Activated T-helper 2 cell treated with anti-CD3 and anti-CD28 coated beads, Interferon-gamma antibody, Interleukin-2, Interleukin-4, amounts not matched to agents 10 μg/mL and 5 μg/mL and 100 μg/mL, durations not matched to agents 14 hours and 24 hours and 36 hours (primary cell): ENCODE data around the gene STAB1. TPM values are rescaled to one million over a fixed set of nuclear protein-coding genes. Genes with fewer than 3 reads are reported as not detected.

Source experiments
- DNase-seq: peaks from one replicate; pipeline ENCODE4 v3.0.0; 2021; ENCODE audit warnings: low spot score
- H3K27ac Mint-ChIP-seq: one replicate; pipeline ENCODE4 v1.8.0; 2021; ENCODE audit warnings: mixed read lengths
- H3K27me3 Mint-ChIP-seq: one replicate; pipeline ENCODE4 v1.8.0; 2021; ENCODE audit warnings: low read depth, mixed read lengths
- H3K36me3 Mint-ChIP-seq: one replicate; pipeline ENCODE4 v1.8.0; 2021; ENCODE audit warnings: low read depth, mixed read lengths
- H3K4me1 Mint-ChIP-seq: one replicate; pipeline ENCODE4 v1.8.0; 2021; ENCODE audit warnings: low read depth, mixed read lengths
- H3K4me3 Mint-ChIP-seq: one replicate; pipeline ENCODE4 v1.8.0; 2021; ENCODE audit warnings: low read depth, mild to moderate bottlenecking, moderate library complexity, mixed read lengths
- H3K9me3 Mint-ChIP-seq: one replicate; pipeline ENCODE4 v1.8.0; 2021; ENCODE audit warnings: mixed read lengths
- intact Hi-C: fragments of 100-400 bp; cut with micrococcal nuclease; formaldehyde crosslinking; loops from one replicate; pipeline ENCODE4 v1.15.1; 2023
- total RNA-seq: library from RNA; stranded (reverse); gene quantifications from 2 replicates; pipeline ENCODE4 v1.2.3, GENCODE V29; 2022

The STAB1 gene
- total RNA-seq, 1 donor from 2014 or later = 0.07 TPM

DNA sequence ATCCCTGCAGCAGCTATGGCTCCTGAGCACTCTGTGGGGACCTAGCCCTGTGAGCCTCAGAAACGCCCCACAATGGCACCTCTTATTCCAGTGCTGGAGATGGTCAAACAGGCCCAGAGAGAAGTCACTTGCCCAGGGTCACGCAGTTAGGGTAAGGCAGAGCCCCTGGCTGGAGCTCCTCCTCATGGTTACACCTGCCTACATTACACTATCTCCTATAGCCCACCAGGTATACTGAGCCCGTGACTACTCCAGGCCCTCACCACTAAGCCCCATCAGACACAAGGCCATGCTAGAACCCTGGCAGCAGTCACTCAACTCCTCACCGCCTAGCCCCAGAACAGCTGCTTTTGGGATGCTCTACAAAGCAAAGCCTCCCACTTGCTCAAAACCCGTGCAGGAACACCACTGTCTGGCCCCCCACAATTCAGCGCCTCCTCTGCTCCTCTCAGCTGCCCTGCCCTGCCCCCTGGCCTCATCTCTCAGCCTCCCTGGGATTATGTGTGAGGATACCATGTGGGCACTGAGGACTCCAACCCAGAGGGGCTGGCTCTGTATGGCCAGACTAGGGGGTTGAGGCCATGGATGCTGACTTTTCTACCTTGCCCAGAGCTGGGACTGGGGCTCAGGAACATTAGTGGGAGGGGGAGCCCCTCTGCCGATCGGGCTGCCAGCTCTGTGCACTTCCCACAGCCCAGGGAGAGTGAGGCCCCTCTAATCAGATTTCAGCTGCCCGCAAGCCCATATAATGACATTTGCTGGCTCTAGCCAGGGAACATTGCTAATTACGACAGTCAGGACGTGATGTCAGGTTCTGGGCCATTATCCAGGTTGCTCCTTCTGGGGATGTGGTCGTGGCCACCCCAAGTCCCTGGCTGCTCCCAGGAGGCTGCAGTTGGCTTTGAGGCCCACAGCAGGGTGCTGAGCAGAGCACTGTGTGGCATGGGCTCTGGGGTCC, 34.5 kb downstream of the STAB1 start:
- no peak overlapping the region for H3K4me3 Mint-ChIP-seq
- intact Hi-C loops = loop anchor here (10.0 kb wide), 2 partner anchors 365 to 475 kb away; partner anchors contain the start of genes DUSP7 and STIMATE
- no peak for DNase-seq
- H3K27me3 Mint-ChIP-seq = no peaks in the 10 kb centered on the region
- no peaks in the 10 kb centered on the region for H3K9me3 Mint-ChIP-seq
- H3K27ac Mint-ChIP-seq = no peak overlapping the region
- peaks cover 17% of the 10 kb centered on the region for H3K36me3 Mint-ChIP-seq
- H3K4me1 Mint-ChIP-seq = peaks cover 6% of the 10 kb centered on the region

DNA sequence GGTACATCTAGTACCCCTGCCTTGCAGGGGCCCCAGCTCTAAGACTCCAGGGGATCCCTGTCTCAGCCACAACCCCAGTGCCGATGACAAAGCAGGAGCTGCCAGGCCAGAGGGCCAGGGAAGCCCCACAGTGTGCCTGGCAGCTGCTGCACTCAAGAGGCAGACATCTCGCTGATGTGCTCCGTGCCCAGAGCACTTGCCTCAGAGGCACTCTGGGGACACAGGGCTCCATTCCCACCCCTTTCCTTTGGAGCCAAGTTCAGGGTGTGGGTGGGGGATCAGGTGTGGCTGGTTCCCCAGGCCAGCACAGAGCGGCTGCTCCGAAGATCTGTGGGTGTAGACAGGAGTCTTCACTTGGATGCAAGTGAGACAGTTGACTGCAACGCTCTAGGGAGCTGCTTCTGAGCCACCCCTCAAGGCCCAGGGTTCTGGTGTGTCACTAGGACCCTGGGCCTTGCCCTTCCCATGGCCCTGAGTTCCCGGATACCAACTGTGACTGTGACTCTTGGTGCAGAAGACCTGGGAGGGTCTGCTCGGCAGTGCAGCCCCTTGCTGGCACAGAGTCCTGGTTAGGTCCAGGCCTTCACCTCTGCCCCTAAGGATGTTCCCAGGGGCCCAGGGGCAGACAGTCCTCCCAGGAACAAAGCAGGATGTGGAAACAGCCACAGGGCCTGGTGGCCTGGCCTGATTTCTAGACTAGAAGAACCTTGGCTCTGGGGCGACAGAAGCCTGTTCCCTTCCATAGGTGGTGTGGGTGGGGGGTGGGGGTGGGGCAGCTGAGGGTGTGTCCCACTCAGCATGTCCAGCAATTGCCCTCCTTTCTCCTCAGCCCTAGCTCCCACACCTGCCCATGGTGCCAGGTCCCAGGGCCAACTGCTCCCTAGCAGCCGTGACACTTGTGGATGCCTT, 36.0 kb downstream of the STAB1 start:
- H3K36me3 Mint-ChIP-seq = peaks cover 17% of the 10 kb centered on the region
- H3K4me3 Mint-ChIP-seq = no peak overlapping the region
- H3K27ac Mint-ChIP-seq = no peak overlapping the region
- H3K27me3 Mint-ChIP-seq = no peaks in the 10 kb centered on the region
- H3K9me3 Mint-ChIP-seq = no peaks in the 10 kb centered on the region
- intact Hi-C loops = loop anchor here (10.0 kb wide), 2 partner anchors 364 to 476 kb away; partner anchors contain the start of genes DUSP7 and STIMATE
- DNase-seq = no peak
- H3K4me1 Mint-ChIP-seq = peaks cover 12% of the 10 kb centered on the region

DNA sequence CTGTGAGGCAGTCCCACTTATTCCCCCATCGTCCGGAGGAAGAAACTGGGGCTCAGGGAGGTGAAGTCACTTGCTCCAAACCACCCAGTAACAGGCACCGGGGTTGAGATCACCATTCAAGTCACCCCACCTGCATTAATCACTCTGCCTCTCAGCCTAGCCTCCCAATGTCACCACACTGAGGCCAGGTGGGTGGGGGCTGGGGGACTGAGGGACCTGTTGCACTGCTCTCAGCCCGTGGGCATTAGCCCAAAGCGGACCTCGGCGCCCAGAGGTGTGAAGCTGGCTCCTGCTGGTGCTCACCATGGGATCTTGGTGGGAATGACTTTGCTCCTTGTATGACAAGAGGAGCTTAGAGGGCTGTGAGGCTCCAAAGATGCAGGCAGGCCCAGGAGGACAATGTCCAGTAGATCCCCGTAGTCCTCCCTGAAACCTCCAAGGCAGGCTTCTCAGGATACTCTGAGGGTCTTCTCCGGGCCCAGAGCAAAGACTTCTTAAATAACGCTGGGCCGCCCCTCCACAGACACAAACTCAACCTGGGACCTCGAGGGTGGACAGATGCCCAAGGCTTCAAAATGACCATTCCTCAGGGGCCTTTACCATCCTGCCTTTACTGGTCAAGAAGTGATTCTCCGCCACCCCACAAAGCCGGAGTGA, 36.9 kb downstream of the STAB1 start:
- Mint-ChIP-seq H3K36me3 (peaks cover 22% of the 10 kb centered on the region), H3K27me3 (no peaks in the 10 kb centered on the region), H3K4me3 (peak overlapping the region; percentile 80), H3K27ac (no peak overlapping the region), H3K4me1 (peaks cover 14% of the 10 kb centered on the region), H3K9me3 (no peaks in the 10 kb centered on the region)
- DNase-seq = no peak
- intact Hi-C loops = loop anchor here (10.0 kb wide), 2 partner anchors 363 to 477 kb away; partner anchors contain the start of genes DUSP7 and STIMATE

DNA sequence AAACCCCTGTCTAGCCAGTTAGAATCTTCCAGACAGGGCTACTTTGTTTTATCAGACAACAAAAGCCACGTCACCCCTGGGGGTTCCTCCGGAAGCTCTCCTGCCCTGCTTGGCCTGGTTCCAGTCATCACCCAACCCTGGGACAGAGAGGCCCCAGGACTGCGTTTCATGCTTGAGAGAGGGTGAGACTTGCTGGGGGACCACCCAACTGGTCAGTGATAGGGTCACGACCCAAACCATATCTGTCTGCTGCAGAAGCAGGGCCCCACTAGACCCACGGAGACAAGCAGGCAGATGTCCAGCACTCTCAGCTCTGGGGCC, 37.3 kb downstream of the STAB1 start:
- no peak for DNase-seq
- Mint-ChIP-seq H3K27me3 (no peaks in the 10 kb centered on the region), H3K9me3 (no peaks in the 10 kb centered on the region), H3K4me1 (peaks cover 17% of the 10 kb centered on the region), H3K27ac (no peak overlapping the region), H3K36me3 (peaks cover 21% of the 10 kb centered on the region), H3K4me3 (peak overlapping the region; percentile 80)
- intact Hi-C loops = loop anchor here (10.0 kb wide), 2 partner anchors 362 to 478 kb away; partner anchors contain the start of genes DUSP7 and STIMATE

DNA sequence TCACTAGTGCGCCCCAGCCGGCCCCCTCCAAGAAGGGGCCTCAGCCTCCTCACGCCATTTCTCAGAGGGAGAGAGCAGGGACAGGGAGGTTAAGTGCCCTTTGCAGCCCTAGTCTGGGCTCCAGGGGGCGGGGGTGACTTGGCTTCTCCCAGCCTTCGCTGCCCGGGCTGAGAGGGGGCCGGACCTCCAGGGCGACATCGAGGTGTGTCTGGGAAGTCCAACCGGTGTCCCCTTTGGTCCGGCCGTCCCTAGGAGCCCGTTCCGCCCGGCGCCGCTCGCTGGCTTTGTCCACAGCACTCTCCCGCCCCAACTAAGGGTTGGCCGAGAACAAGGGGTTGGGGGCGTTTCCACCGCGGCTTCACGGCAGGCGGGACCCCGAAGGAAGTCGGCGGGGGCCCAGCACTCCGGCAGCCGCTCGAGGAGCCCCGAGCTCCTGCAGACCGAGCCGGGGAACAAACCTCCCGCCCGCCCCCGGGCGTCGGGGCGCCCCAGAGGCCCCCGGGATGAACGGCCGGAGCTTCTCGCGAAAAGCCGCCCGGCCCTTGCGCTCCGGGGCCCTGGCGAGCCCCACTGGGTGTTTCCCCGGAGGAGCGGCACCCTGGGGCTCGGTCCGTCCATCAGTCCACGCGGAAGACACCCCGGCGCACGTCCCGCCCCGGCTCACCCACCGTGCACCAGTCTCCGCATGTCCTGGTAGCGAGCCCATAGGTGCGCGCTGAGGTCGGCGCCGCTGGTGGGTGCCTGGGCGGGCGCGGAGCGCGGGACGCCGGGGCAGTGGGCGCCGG, 37.9 kb downstream of the STAB1 start:
- intact Hi-C loops = loop anchor here (10.0 kb wide), 2 partner anchors 362 to 478 kb away; partner anchors contain the start of genes DUSP7 and STIMATE
- no peak for DNase-seq
- Mint-ChIP-seq H3K4me3 (peak overlapping the region; percentile 80), H3K27ac (no peak overlapping the region), H3K4me1 (peaks cover 23% of the 10 kb centered on the region), H3K36me3 (peaks cover 21% of the 10 kb centered on the region), H3K9me3 (no peaks in the 10 kb centered on the region), H3K27me3 (no peaks in the 10 kb centered on the region)

DNA sequence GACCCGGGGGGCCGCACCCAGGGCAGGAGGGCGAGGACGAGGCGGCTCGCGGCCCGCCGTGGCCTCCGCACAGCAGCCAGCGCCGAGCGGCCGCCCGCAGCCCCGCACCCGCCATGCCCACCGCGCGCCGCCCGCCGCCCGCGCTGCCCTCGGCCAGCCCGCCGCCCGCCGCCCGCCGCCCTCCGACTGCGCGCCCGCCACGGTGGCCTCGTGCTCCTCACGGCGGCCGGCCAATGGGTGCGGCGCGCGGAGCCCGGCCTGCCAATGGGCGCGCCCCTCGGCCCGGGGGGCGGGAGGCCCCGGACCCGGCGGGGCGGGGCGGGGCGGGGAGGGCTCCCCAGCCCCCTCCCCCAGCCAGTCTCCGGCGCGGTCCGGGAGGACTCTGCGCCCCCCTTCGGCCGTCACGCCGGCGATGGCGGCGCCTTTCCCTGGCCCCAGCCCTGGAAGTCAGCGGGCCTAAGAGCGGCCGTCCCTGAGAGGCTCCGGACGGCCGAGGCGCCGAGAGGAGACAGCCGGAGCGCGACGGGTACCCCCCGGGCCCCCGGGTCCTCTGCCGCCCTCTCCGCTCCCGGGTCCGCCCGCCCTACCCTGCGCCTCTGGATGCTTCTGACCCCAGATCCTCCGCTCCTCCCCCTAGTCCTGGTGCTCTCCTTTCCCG, 38.6 kb downstream of the STAB1 start, which contains the start of gene NT5DC2:
Gene NT5DC2 (minus strand): TSS at position 235 of the 658 bp plus-strand sequence. CDS start 120 bp downstream, at position 115.
- H3K4me3 Mint-ChIP-seq = peak within 1 kb of the TSS; percentile 83
- no peaks in the 10 kb centered on the region for H3K9me3 Mint-ChIP-seq
- peak within 1 kb of the TSS; percentile 65 for H3K27ac Mint-ChIP-seq
- H3K27me3 Mint-ChIP-seq = no peaks in the 10 kb centered on the region
- intact Hi-C loops = loop anchor here (10.0 kb wide), 2 partner anchors 361 to 479 kb away; partner anchors contain the start of genes DUSP7 and STIMATE
- peaks cover 22% of the 10 kb centered on the region for H3K36me3 Mint-ChIP-seq
- DNase-seq = peak; percentile 60
- H3K4me1 Mint-ChIP-seq = peaks cover 26% of the 10 kb centered on the region

DNA sequence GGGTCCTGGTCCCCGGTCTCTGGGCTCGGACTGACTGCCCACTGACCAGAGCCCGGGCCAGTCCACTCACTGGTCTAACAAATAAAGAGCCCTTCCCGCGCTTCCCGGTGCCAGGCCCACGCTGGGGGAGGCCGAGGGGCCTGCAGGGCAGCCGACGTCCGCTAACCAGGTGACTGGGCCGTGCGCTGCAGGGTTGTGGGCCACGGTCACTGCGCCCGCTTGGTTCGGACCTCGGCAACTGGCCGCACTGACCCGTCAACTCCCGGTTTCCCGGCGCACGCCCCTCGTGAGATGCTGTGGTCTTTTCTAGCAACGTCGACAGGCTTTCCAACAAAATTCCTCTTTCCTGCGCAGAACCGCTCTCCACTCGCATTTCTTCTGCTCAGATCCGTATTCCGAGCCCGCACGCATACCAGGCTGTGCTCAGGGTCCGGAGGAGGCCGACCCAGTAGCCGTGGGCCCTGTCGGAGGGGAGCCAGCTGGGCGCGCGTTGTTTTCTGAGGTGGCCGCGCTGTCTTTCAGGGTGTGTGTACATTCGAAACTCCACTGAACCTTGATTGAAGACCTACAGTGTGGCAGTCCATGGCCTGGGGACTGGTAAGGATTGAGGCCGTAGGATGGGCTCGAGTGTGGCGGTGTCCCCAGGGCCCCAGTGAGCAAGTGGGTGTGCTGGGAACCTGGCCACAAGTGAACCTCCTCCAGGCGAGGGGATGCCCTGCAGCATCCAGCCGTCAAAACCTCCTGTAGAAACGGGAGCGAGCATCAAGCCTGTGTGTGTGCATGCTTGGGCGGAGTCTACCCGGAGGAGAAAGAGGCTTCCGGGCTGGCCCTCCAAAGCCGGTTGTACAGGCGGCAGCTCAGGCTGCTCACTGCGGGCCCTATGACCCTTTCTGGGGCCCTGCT, 39.4 kb downstream of the STAB1 start:
- Mint-ChIP-seq H3K4me1 (peaks cover 33% of the 10 kb centered on the region), H3K27ac (peak overlapping the region; percentile 65), H3K4me3 (peak overlapping the region; percentile 83), H3K27me3 (no peaks in the 10 kb centered on the region), H3K9me3 (no peaks in the 10 kb centered on the region), H3K36me3 (peaks cover 29% of the 10 kb centered on the region)
- DNase-seq = no peak
- intact Hi-C loops = loop anchor here (5.0 to 10.0 kb wide), 3 partner anchors 153 to 480 kb away; partner anchors contain the start of genes DUSP7, GNL3, PBRM1 and STIMATE

DNA sequence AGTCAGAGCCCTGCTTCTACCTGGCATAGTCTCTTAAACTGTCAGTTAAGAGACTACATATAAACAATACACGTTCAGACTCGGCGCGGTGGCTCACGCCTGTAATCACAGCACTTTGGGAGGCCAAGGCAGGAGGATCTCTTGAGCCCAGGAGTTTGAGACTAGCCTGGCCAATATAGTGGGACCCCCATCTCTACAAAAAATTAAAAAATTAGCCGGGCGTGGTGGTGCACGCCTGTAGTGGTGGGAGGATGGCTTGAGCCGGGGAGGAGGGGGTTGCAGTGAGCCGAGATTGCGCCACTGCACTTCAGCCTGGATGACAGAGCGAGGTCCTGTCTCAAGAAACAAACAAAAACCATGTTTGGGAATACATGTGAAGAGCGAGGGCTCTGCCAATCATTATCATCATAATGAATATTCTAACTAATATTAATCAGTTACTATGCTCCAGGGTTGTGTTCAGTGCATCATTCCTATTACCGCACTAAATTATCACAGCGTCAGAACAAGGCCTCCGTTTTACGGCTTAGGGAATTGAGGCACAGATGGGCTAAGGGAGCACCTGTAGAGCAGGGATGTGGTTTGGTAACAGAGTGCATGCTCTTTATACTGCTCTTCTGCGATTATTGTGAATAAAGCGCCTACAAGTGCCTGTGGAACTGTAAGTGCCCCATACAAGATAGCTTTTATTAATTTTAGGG, 40.4 kb downstream of the STAB1 start:
- Mint-ChIP-seq H3K36me3 (peaks cover 29% of the 10 kb centered on the region), H3K27me3 (no peaks in the 10 kb centered on the region), H3K9me3 (no peaks in the 10 kb centered on the region), H3K27ac (no peak overlapping the region), H3K4me1 (peaks cover 37% of the 10 kb centered on the region), H3K4me3 (peak overlapping the region; percentile 100)
- no peak for DNase-seq
- intact Hi-C loops = loop anchor here (1.0 to 10.0 kb wide), 5 partner anchors 80 to 481 kb away; partner anchors contain the start of genes DUSP7, GLT8D1, GNL3 and NISCH

DNA sequence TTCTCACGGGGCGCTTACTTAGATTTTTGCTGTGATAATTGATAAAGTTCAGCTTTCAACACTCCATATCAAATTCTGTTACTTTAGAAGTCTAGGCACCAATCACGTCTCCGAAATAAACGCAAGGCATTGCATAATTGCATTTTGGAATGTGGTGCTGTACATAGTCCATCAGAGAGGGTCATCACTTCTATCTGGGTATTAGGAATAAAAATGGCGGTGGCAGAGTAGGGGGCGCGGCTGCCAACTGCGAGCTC, 40.9 kb downstream of the STAB1 start:
- DNase-seq = no peak
- Mint-ChIP-seq H3K4me3 (peak overlapping the region; percentile 100), H3K36me3 (peaks cover 34% of the 10 kb centered on the region), H3K4me1 (peaks cover 42% of the 10 kb centered on the region), H3K27me3 (no peaks in the 10 kb centered on the region), H3K27ac (no peak overlapping the region), H3K9me3 (no peaks in the 10 kb centered on the region)
- intact Hi-C loops = loop anchor here (1.0 to 10.0 kb wide), 5 partner anchors 81 to 481 kb away; partner anchors contain the start of genes DUSP7, GLT8D1, GNL3 and NISCH
